ENCODE data around the gene HERPUD2.

- TF ChIP-seq, protein P1, sequence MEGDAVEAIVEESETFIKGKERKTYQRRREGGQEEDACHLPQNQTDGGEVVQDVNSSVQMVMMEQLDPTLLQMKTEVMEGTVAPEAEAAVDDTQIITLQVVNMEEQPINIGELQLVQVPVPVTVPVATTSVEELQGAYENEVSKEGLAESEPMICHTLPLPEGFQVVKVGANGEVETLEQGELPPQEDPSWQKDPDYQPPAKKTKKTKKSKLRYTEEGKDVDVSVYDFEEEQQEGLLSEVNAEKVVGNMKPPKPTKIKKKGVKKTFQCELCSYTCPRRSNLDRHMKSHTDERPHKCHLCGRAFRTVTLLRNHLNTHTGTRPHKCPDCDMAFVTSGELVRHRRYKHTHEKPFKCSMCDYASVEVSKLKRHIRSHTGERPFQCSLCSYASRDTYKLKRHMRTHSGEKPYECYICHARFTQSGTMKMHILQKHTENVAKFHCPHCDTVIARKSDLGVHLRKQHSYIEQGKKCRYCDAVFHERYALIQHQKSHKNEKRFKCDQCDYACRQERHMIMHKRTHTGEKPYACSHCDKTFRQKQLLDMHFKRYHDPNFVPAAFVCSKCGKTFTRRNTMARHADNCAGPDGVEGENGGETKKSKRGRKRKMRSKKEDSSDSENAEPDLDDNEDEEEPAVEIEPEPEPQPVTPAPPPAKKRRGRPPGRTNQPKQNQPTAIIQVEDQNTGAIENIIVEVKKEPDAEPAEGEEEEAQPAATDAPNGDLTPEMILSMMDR (IDR thresholded peaks at IDR 0.05), result no peak
- TF ChIP-seq POLR2A (IDR thresholded peaks at IDR 0.05) (no peak), POLR2AphosphoS5 (IDR thresholded peaks at IDR 0.05) (no peak), EP300 (IDR thresholded peaks at IDR 0.05) (no peak)
Measured at GRCh38 chr7:35729061-35729783, 34.3 kb upstream of the HERPUD2 start.
